Lower leg skin (tissue), 4 donors: ENCODE data around the gene POLN. TPM values are rescaled to one million over a fixed set of nuclear protein-coding genes. Genes with fewer than 3 reads are reported as not detected.
"Not testable (repeated sequence)": the region's sequence is repeated elsewhere in the genome, so short reads cannot be mapped to it uniquely, and the experiment has no call there.

ENCODE experiments used
- DNase-seq, 2 donors: peaks; one replicate each; pipeline ENCODE4 v3.0.0-alpha.2; 2019; ENCODE audit warnings: low spot score in 2 of 2
- H3K4me3 ChIP-seq: fragments of 200-600 bp; sonication (generic); 2 replicates; pipeline ENCODE4 v1.5.1; 2017; ENCODE audit warnings: mild to moderate bottlenecking, low read depth; ENCODE audit not compliant: poor library complexity, severe bottlenecking
- CTCF ChIP-seq, 3 donors: fragments of 450-650 bp; IDR thresholded peaks; one replicate each; pipeline ENCODE4 v1.5.1; 2016; ENCODE audit warnings: antibody characterized with exemption in 3 of 3, mild to moderate bottlenecking in 3 of 3, moderate library complexity in 2 of 3
- POLR2A ChIP-seq, 2 donors: fragments of 450-650 bp; IDR thresholded peaks; one replicate each; pipeline ENCODE4 v1.6.1; 2016 to 2017; ENCODE audit warnings: antibody characterized with exemption in 2 of 2, mild to moderate bottlenecking in 1 of 2, moderate library complexity in 1 of 2
- WGBS, 2 donors: methylation state at CpG; one replicate each; pipeline ENCODE4 v1.1.5; 2018; 5-methylcytosine and 5-hydroxymethylcytosine counted together
- intact Hi-C: fragments of 100-400 bp; cut with DNase I; formaldehyde crosslinking; loops from one replicate; pipeline ENCODE4 v1.15.0; 2023; ENCODE audit warnings: low total_unique reads
- total RNA-seq, 4 donors: library from RNA; depleted of rRNA; stranded (reverse); fragments of >200 nt; gene quantifications; one replicate each; pipeline ENCODE4 v1.1.0, GENCODE V29; 2016

Gene POLN
- total RNA-seq, 4 donors from 2014 or later = 0.30 to 3.3 (median 0.89) TPM

GRCh38 chr4:2222838-2223237 is 19.1 kb downstream of the POLN start:
- intact Hi-C loops = no loop called here
- 82 to 95% methylated on average over 2 of the region's 2 CpGs for WGBS, 2 donors
- no peak overlapping the region for H3K4me3 ChIP-seq
- no peak for DNase-seq
- TF ChIP-seq CTCF (IDR thresholded peaks at IDR 0.05) (no peak), POLR2A (IDR thresholded peaks at IDR 0.05) (no peak)

- 59 to 63% methylated on average over 4 of the region's 4 CpGs for WGBS, 2 donors
- DNase-seq, H3K4me3 ChIP-seq, intact Hi-C loops: not testable (repeated sequence)
Observed at GRCh38 chr4:2221378-2221777, 20.5 kb downstream of the POLN start.

GRCh38 chr4:2220016-2220630 is 21.8 kb downstream of the POLN start:
- TF ChIP-seq POLR2A (IDR thresholded peaks at IDR 0.05) (no peak), CTCF (IDR thresholded peaks at IDR 0.05) (no peak)
- no peak overlapping the region for H3K4me3 ChIP-seq
- intact Hi-C loops = no loop called here
- 12 to 13% methylated on average over 10 of the region's 10 CpGs for WGBS, 2 donors
- peak; percentile 43 to 91 for DNase-seq

GRCh38 chr4:2219233-2219760 is 22.6 kb downstream of the POLN start:
- H3K4me3 ChIP-seq = no peak overlapping the region
- 72 to 74% methylated on average over 6 of the region's 6 CpGs for WGBS, 2 donors
- no peak for TF ChIP-seq CTCF (IDR thresholded peaks at IDR 0.05)
- no peak for TF ChIP-seq POLR2A (IDR thresholded peaks at IDR 0.05)
- intact Hi-C loops = loop anchor here (10.0 kb wide), 1 partner anchor 236 kb away; no protein-coding TSS in a partner anchor
- DNase-seq = no peak

GRCh38 chr4:2218436-2218835 is 23.5 kb downstream of the POLN start:
- DNase-seq = no peak
- 68 to 74% methylated on average over 1 of the region's 1 CpG for WGBS, 2 donors
- H3K4me3 ChIP-seq = no peak overlapping the region
- TF ChIP-seq POLR2A (IDR thresholded peaks at IDR 0.05) = no peak
- no peak for TF ChIP-seq CTCF (IDR thresholded peaks at IDR 0.05)
- intact Hi-C loops = loop anchor here (10.0 kb wide), 1 partner anchor 236 kb away; no protein-coding TSS in a partner anchor

- DNase-seq = no peak
- intact Hi-C loops = loop anchor here (10.0 kb wide), 1 partner anchor 237 kb away; no protein-coding TSS in a partner anchor
- TF ChIP-seq CTCF (IDR thresholded peaks at IDR 0.05) (no peak), POLR2A (IDR thresholded peaks at IDR 0.05) (no peak)
Observed at GRCh38 chr4:2217726-2218125, 24.2 kb downstream of the POLN start.

More at GRCh38 chr4:2217726-2218125, 24.2 kb downstream of the POLN start:
- H3K4me3 ChIP-seq = no peak overlapping the region
- whole genome bisulfite sequencing, 2 donors = 48 to 63% methylated on average over 3 of the region's 3 CpGs
